T-cell (primary cell): ENCODE results near the gene ATP10A. TPM values are rescaled to one million over a fixed set of nuclear protein-coding genes. Genes with fewer than 3 reads are reported as not detected.

ENCODE experiments used
- ATAC-seq, 4 experiments: fragments of 200-7000 bp in 3 of 4; fragments of 150-1000 bp in 1 of 4; cut with Tn5 transposase; replicated peaks in 1 of 4; 1 replicate in 3 of 4; 2 replicates in 1 of 4; pipeline ENCODE4 v1.10.0; 2021; ENCODE audit warnings: moderate library complexity in 3 of 4, mild to moderate bottlenecking in 2 of 4, moderate number of reproducible peaks in 1 of 4
- CTCF ChIA-PET, 2 donors: fragments of 300-600 bp; sonication (Branson Sonifier 250); formaldehyde crosslinking; loops; one replicate each; lab custom pipeline; 2022; ENCODE audit warnings: antibody characterized with exemption in 2 of 2; lab: Charles Lee
- POLR2A ChIA-PET, 2 donors: fragments of 300-600 bp; sonication (Branson Sonifier 250); formaldehyde crosslinking; loops; one replicate each; lab custom pipeline; 2022; ENCODE audit warnings: antibody characterized with exemption in 2 of 2; lab: Charles Lee
- DNase-seq, 35 experiments: peaks; one replicate each; pipeline versions ENCODE4 v3.0.0 to v3.0.0-alpha.2; 2013 to 2023
- H3K27ac ChIP-seq: one replicate; pipeline ENCODE4 v1.5.1; 2013; ENCODE audit warnings: low read length
- H3K27me3 ChIP-seq, 2 experiments: replicated peaks in 1 of 2; 1 replicate in 1 of 2; 2 replicates in 1 of 2; pipeline versions ENCODE4 v1.6.1 to v1.7.0; 2013; ENCODE audit warnings: low read length in 1 of 2, mixed read lengths in 1 of 2; ENCODE audit not compliant: control insufficient read depth in 2 of 2, insufficient read depth in 2 of 2; ENCODE audit errors: extremely low read depth in 1 of 2
- H3K36me3 ChIP-seq, 2 donors: 1 replicate in 1 of 2; 2 replicates in 1 of 2; pipeline versions ENCODE4 v1.6.1 to v1.7.0; 2013; ENCODE audit warnings: low read length in 1 of 2; ENCODE audit not compliant: control insufficient read depth in 2 of 2, insufficient read depth in 1 of 2; ENCODE audit errors: extremely low read depth in 1 of 2
- H3K4me1 ChIP-seq, 2 experiments: 1 replicate in 1 of 2; 2 replicates in 1 of 2; pipeline versions ENCODE4 v1.6.1 to v1.7.0; 2013; ENCODE audit warnings: low read length in 2 of 2, mixed read lengths in 1 of 2; ENCODE audit not compliant: insufficient read depth in 2 of 2, control insufficient read depth in 1 of 2; ENCODE audit errors: extremely low read depth in 1 of 2
- H3K4me3 ChIP-seq, 2 donors: 1 replicate in 1 of 2; 2 replicates in 1 of 2; pipeline versions ENCODE4 v1.5.1 to v1.7.0; 2013; ENCODE audit warnings: mild to moderate bottlenecking in 2 of 2, low read length in 1 of 2, moderate library complexity in 1 of 2; ENCODE audit not compliant: control insufficient read depth in 1 of 2; ENCODE audit errors: extremely low read depth in 1 of 2
- H3K9me3 ChIP-seq: 2 replicates; pipeline ENCODE4 v1.7.0; 2013
- H3K27ac Mint-ChIP-seq, 2 donors: one replicate each; pipeline ENCODE4 v1.8.0; 2020 to 2021; ENCODE audit warnings: mild to moderate bottlenecking in 2 of 2, mixed read lengths in 2 of 2
- H3K27me3 Mint-ChIP-seq, 2 donors: one replicate each; pipeline ENCODE4 v1.8.0; 2021 to 2022; ENCODE audit warnings: mixed read lengths in 2 of 2
- H3K36me3 Mint-ChIP-seq: one replicate; pipeline ENCODE4 v1.8.0; 2021; ENCODE audit warnings: mixed read lengths
- H3K4me1 Mint-ChIP-seq, 3 donors: one replicate each; pipeline ENCODE4 v1.8.0; 2020 to 2022; ENCODE audit warnings: mixed read lengths in 3 of 3, mild to moderate bottlenecking in 1 of 3
- H3K4me3 Mint-ChIP-seq, 3 donors: one replicate each; pipeline ENCODE4 v1.8.0; 2020 to 2022; ENCODE audit warnings: mild to moderate bottlenecking in 3 of 3, mixed read lengths in 3 of 3, moderate library complexity in 3 of 3
- H3K9me3 Mint-ChIP-seq, 3 donors: one replicate each; pipeline ENCODE4 v1.8.0; 2020 to 2022; ENCODE audit warnings: mixed read lengths in 3 of 3
- WGBS: methylation state at CpG from one replicate; pipeline ENCODE4 v1.1.5; 2013; ENCODE audit warnings: missing lambda C conversion rate; ENCODE audit not compliant: insufficient coverage; 5-methylcytosine and 5-hydroxymethylcytosine counted together
- total RNA-seq, 35 experiments: library from RNA in 6 of 35; stranded (reverse) in 6 of 35; fragments of 120-200 nt in 1 of 35; gene quantifications; one replicate each; pipeline versions ENCODE4 v1.2.1 to v1.2.4 and lab custom pipeline; 2013 to 2026

Gene ATP10A
- total RNA-seq, 5 donors from 2014 or later (not counting 1 experiment from before 2014, with no cell fraction given), result 37.3 to 65.5 (median 53.4) TPM

DNA sequence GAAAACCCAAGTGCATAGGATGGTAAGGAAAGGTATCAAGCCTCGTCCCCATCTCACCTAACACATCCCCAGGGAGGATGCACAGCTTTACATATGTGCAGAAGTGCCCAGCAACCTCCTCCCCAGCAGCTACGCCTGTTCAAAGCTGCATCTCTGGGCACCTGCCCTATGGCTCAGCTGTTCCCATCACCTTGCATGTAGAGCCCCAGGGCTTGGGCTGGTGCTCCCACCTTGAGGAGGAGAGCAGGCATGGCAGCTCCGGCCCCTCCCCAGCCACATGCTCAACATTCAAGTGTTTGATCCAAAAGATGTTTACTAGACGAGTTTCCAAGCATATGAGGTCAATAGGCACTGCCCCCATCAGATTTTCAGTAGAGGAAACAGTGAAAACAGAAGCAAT is 173.5 kb downstream of the ATP10A start:
- Mint-ChIP-seq H3K9me3 (no peaks in the 10 kb centered on the region), H3K36me3 (peaks cover 54% of the 10 kb centered on the region), H3K4me3 (no peak overlapping the region), H3K27me3 (no peaks in the 10 kb centered on the region), H3K4me1 (no peaks in the 10 kb centered on the region), H3K27ac (no peak overlapping the region)
- ChIA-PET CTCF (interaction anchor here in 1 of 2 donors (0.6 kb wide), 1 partner anchor 244 kb away, joined by 5 read pairs; no protein-coding TSS in a partner anchor), POLR2A (no interaction called here)
- no peak for DNase-seq
- Histone ChIP-seq H3K9me3 (no peaks in the 10 kb centered on the region), H3K4me3 (no peak overlapping the region), H3K27ac (no peak overlapping the region), H3K36me3 (peaks cover 10 to 47% of the 10 kb centered on the region in 2 donors), H3K27me3 (no peaks in the 10 kb centered on the region), H3K4me1 (no peaks in the 10 kb centered on the region)
- WGBS, result 92% methylated on average over 2 of the region's 4 CpGs
- ATAC-seq, result no peak

- Mint-ChIP-seq H3K4me1 (no peaks in the 10 kb centered on the region), H3K27me3 (no peaks in the 10 kb centered on the region), H3K36me3 (peaks cover 61% of the 10 kb centered on the region), H3K9me3 (no peaks in the 10 kb centered on the region), H3K4me3 (no peak overlapping the region), H3K27ac (no peak overlapping the region)
- ChIA-PET CTCF (no interaction called here), POLR2A (no interaction called here)
- H3K4me3 ChIP-seq, result no peak overlapping the region
- H3K36me3 ChIP-seq, result peaks cover 12 to 43% of the 10 kb centered on the region in 2 donors
- H3K4me1 ChIP-seq, result no peaks in the 10 kb centered on the region
- WGBS, result 94% methylated on average over 7 of the region's 9 CpGs
- H3K27me3 ChIP-seq, result no peaks in the 10 kb centered on the region
- H3K27ac ChIP-seq, result no peak overlapping the region
- ATAC-seq (no peak), DNase-seq (no peak)
- H3K9me3 ChIP-seq, result no peaks in the 10 kb centered on the region
Observed at GRCh38 chr15:25688166-25688565, 175.0 kb downstream of the ATP10A start.

DNA sequence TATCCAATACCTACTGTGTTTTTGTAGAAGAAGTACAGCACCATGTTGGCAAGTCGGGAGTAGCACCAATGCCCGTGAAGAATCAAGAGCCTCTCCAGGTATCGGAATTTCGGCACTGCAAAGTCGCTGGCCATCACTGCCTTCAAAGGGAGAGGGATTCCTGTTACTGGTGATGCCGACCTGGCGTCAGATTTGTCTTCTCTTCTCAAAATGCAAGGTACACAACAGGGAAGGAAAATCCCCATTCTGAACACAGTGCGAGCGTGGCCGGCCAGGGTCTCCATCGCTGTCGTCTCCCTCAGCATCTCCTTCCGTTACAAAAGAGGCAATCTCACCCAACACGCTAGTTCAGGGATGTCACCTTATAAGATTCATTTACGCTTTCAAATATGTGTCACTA is 175.4 kb downstream of the ATP10A start:
- CTCF ChIA-PET, result no interaction called here
- WGBS, result 95% methylated on average over 10 of the region's 15 CpGs
- H3K36me3 Mint-ChIP-seq, result peaks cover 63% of the 10 kb centered on the region
- ATAC-seq, result no peak
- POLR2A ChIA-PET, result no interaction called here
- H3K4me1 Mint-ChIP-seq, result no peaks in the 10 kb centered on the region
- no peak overlapping the region for H3K27ac Mint-ChIP-seq
- H3K4me3 Mint-ChIP-seq, result no peak overlapping the region
- no peaks in the 10 kb centered on the region for H3K27me3 Mint-ChIP-seq
- H3K9me3 ChIP-seq, result no peaks in the 10 kb centered on the region
- DNase-seq, result no peak
- peaks cover 14 to 40% of the 10 kb centered on the region in 2 donors for H3K36me3 ChIP-seq
- no peak overlapping the region for H3K27ac ChIP-seq
- H3K27me3 ChIP-seq, result no peaks in the 10 kb centered on the region
- H3K4me1 ChIP-seq, result no peaks in the 10 kb centered on the region
- no peaks in the 10 kb centered on the region for H3K9me3 Mint-ChIP-seq
- H3K4me3 ChIP-seq, result no peak overlapping the region

DNA sequence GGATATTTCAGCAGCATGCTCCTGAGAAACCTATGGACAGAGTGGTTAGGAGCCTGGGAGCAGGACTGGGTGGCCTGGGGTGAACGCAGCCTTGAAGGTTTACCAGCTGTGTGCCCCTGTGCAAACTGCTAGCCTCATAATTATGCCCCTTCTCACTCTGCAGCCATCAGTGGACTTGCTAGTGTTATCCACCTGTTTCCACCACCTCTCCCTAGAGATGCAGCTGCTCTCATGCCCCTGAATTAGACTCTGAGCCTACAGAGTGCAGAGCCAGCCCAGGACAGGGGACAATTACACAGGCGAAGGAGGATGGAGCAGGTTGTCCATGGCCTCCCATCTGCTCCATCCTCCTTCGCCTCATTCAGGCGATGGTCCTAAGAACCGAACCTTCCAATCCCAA is 175.9 kb downstream of the ATP10A start:
- no peak overlapping the region for H3K27ac ChIP-seq
- no peak for DNase-seq
- H3K27me3 ChIP-seq, result no peaks in the 10 kb centered on the region
- Mint-ChIP-seq H3K4me1 (no peaks in the 10 kb centered on the region), H3K27me3 (no peaks in the 10 kb centered on the region), H3K36me3 (peaks cover 63% of the 10 kb centered on the region), H3K9me3 (no peaks in the 10 kb centered on the region), H3K27ac (no peak overlapping the region), H3K4me3 (no peak overlapping the region)
- H3K36me3 ChIP-seq, result peaks cover 14 to 41% of the 10 kb centered on the region in 2 donors
- POLR2A ChIA-PET, result no interaction called here
- H3K9me3 ChIP-seq, result no peaks in the 10 kb centered on the region
- no peaks in the 10 kb centered on the region for H3K4me1 ChIP-seq
- WGBS, result 83% methylated on average over 1 of the region's 5 CpGs
- CTCF ChIA-PET, result no interaction called here
- ATAC-seq, result no peak
- H3K4me3 ChIP-seq, result no peak overlapping the region

GRCh38 chr15:25686780-25687179 is 176.3 kb downstream of the ATP10A start:
- H3K27ac ChIP-seq, result no peak overlapping the region
- no peaks in the 10 kb centered on the region for H3K27me3 ChIP-seq
- ATAC-seq, result no peak
- H3K36me3 ChIP-seq, result peaks cover 14 to 38% of the 10 kb centered on the region in 2 donors
- WGBS, result 100% methylated on average over 1 of the region's 6 CpGs
- no peak overlapping the region for H3K4me3 Mint-ChIP-seq
- no peak overlapping the region for H3K27ac Mint-ChIP-seq
- no peaks in the 10 kb centered on the region for H3K4me1 ChIP-seq
- no peaks in the 10 kb centered on the region for H3K27me3 Mint-ChIP-seq
- H3K9me3 ChIP-seq, result no peaks in the 10 kb centered on the region
- ChIA-PET POLR2A (no interaction called here), CTCF (no interaction called here)
- DNase-seq, result no peak
- H3K9me3 Mint-ChIP-seq, result no peaks in the 10 kb centered on the region
- H3K4me3 ChIP-seq, result no peak overlapping the region
- H3K4me1 Mint-ChIP-seq, result no peaks in the 10 kb centered on the region
- peaks cover 62% of the 10 kb centered on the region for H3K36me3 Mint-ChIP-seq

GRCh38 chr15:25684521-25685431 is 178.4 kb downstream of the ATP10A start:
- ATAC-seq, result no peak
- Mint-ChIP-seq H3K27ac (no peak overlapping the region), H3K27me3 (no peaks in the 10 kb centered on the region), H3K4me3 (no peak overlapping the region), H3K4me1 (no peaks in the 10 kb centered on the region), H3K36me3 (peaks cover 64% of the 10 kb centered on the region), H3K9me3 (no peaks in the 10 kb centered on the region)
- CTCF ChIA-PET, result interaction anchor here in 1 of 2 donors (0.7 kb wide), 1 partner anchor 261 kb away, joined by 5 read pairs; no protein-coding TSS in a partner anchor
- DNase-seq, result no peak
- H3K27ac ChIP-seq, result no peak overlapping the region
- WGBS, result 96% methylated on average over 6 of the region's 13 CpGs
- H3K4me3 ChIP-seq, result no peak overlapping the region
- no peaks in the 10 kb centered on the region for H3K27me3 ChIP-seq
- H3K9me3 ChIP-seq, result no peaks in the 10 kb centered on the region
- H3K36me3 ChIP-seq, result peaks cover 20 to 41% of the 10 kb centered on the region in 2 donors
- POLR2A ChIA-PET, result no interaction called here
- H3K4me1 ChIP-seq, result no peaks in the 10 kb centered on the region
